K562 (cell line): ENCODE data around the gene PSMD9. TPM values are rescaled to one million over a fixed set of nuclear protein-coding genes. Genes with fewer than 3 reads are reported as not detected.
A peak's percentile ranks its signal among the peaks of the same experiment; 100 is the strongest.

Experiments
- ARHGAP35 ChIP-seq: fragments of 450-650 bp; IDR thresholded peaks from 2 replicates; pipeline ENCODE4 v1.6.1; 2018; ENCODE audit not compliant: partially characterized antibody
- BRD4 ChIP-seq: fragments of 200-600 bp; sonication (generic); IDR thresholded peaks from 2 replicates; pipeline ENCODE4 v1.6.1; 2017; ENCODE audit warnings: inconsistent platforms
- CBX1 ChIP-seq: sonication (generic); IDR thresholded peaks from 2 replicates; pipeline ENCODE4 v1.6.1; 2016; ENCODE audit warnings: antibody characterized with exemption, low read depth, mild to moderate bottlenecking
- CBX3 ChIP-seq, 2 experiments: IDR thresholded peaks; 1 replicate in 1 of 2; 2 replicates in 1 of 2; pipeline ENCODE4 v1.6.1; 2012; ENCODE audit warnings: inconsistent platforms in 2 of 2, low read length in 2 of 2, borderline replicate concordance in 1 of 2, control low read depth in 1 of 2
- LEF1 ChIP-seq: fragments of 450-650 bp; IDR thresholded peaks from 2 replicates; pipeline ENCODE4 v1.6.1; 2016; ENCODE audit warnings: mild to moderate bottlenecking
- MEIS2 ChIP-seq: fragments of 450-650 bp; IDR thresholded peaks from 2 replicates; pipeline ENCODE4 v1.6.1; 2014; ENCODE audit warnings: mild to moderate bottlenecking; ENCODE audit not compliant: partially characterized antibody
- MLLT1 ChIP-seq, 2 experiments: fragments of 450-650 bp; IDR thresholded peaks; 2 replicates each; pipeline ENCODE4 v1.6.1; 2016
- MYBL2 ChIP-seq, 2 experiments: fragments of 450-650 bp in 1 of 2; sonication (generic) in 1 of 2; formaldehyde crosslinking in 1 of 2; IDR thresholded peaks; 2 replicates each; pipeline versions ENCODE4 v1.6.1 to v1.8.1; 2017 to 2022; ENCODE audit warnings: borderline replicate concordance in 1 of 2, inconsistent platforms in 1 of 2, low read depth in 1 of 2, mild to moderate bottlenecking in 1 of 2, missing genetic modification reagents in 1 of 2, moderate library complexity in 1 of 2
- MYC ChIP-seq, 2 experiments: fragments of 250-450 bp in 1 of 2; sonication (Bioruptor Pico) in 1 of 2; IDR thresholded peaks; 2 replicates each; pipeline versions ENCODE4 v1.5.1 to v1.6.1; 2012 to 2021; ENCODE audit warnings: low read depth in 2 of 2, borderline replicate concordance in 1 of 2, improper control_type of control experiment in 1 of 2, low read length in 1 of 2, mild to moderate bottlenecking in 1 of 2, moderate library complexity in 1 of 2
- RBFOX2 ChIP-seq: fragments of 200-400 bp; formaldehyde crosslinking; IDR thresholded peaks from 2 replicates; pipeline ENCODE4 v1.6.1; 2017; ENCODE audit warnings: low read depth, mild to moderate bottlenecking, low read length, moderate library complexity
- RCOR1 ChIP-seq, 2 experiments: IDR thresholded peaks; 2 replicates each; pipeline ENCODE4 v1.6.1; 2012; ENCODE audit warnings: low read depth in 2 of 2, low read length in 2 of 2, borderline replicate concordance in 1 of 2, improper control_type of control experiment in 1 of 2
- RERE ChIP-seq: sonication (generic); formaldehyde crosslinking; IDR thresholded peaks from 2 replicates; pipeline ENCODE4 v1.8.0; 2023; ENCODE audit warnings: missing genetic modification reagents, mild to moderate bottlenecking, borderline replicate concordance
- SRF ChIP-seq, 2 experiments: fragments of 250-450, 450-650 bp in 1 of 2; sonication (Bioruptor Pico) in 1 of 2; sonication (generic) in 1 of 2; formaldehyde crosslinking; IDR thresholded peaks; 2 replicates each; pipeline versions ENCODE4 v1.5.0 to v1.5.1; 2020 to 2022; ENCODE audit warnings: mild to moderate bottlenecking in 1 of 2, missing genetic modification reagents in 1 of 2
- TCF7 ChIP-seq: sonication (generic); IDR thresholded peaks from 2 replicates; pipeline ENCODE4 v1.6.1; 2016; ENCODE audit warnings: antibody characterized with exemption, borderline replicate concordance
- ZEB2 ChIP-seq: fragments of 450-650 bp; IDR thresholded peaks from 2 replicates; pipeline ENCODE4 v1.6.1; 2016
- ZFP1 ChIP-seq: fragments of 450-650 bp; formaldehyde crosslinking; IDR thresholded peaks from 2 replicates; pipeline ENCODE4 v1.4.0; 2020; ENCODE audit warnings: mild to moderate bottlenecking, mixed read lengths
- ZNF224 ChIP-seq: sonication (generic); formaldehyde crosslinking; IDR thresholded peaks from 2 replicates; pipeline ENCODE4 v1.8.0; 2022; ENCODE audit warnings: mild to moderate bottlenecking, missing genetic modification reagents
- polyA plus RNA-seq, 8 experiments: library from polyadenylated mRNA; depleted of rRNA in 4 of 8; stranded (reverse) in 5 of 8; unstranded in 3 of 8; fragments of >200 nt; fragmentation: Nextera tagmentation in 2 of 8; fragmentation: Illumina TruSeq in 1 of 8; extraction: Ambion mirVana in 2 of 8; extraction: Trizol in 1 of 8; gene quantifications; 2 replicates each; pipeline versions ENCODE4 v1.2.1 to v1.2.3, GENCODE V29; 2011 to 2014; ENCODE audit warnings: inconsistent platforms in 1 of 8, missing spikeins in 1 of 8
- total RNA-seq, 7 experiments: library from RNA; depleted of rRNA in 6 of 7; stranded (reverse); fragments of >200 nt in 6 of 7; fragmentation: Illumina TruSeq in 2 of 7; extraction: Trizol in 2 of 7; gene quantifications; 2 replicates each; pipeline versions ENCODE4 v1.2.1 to v1.2.3, GENCODE V29; 2011 to 2021; ENCODE audit warnings: low replicate concordance in 1 of 7
- TF ChIP-seq, protein P1 (sequence below): sonication (generic); formaldehyde crosslinking; IDR thresholded peaks from 2 replicates; pipeline ENCODE4 v1.4.0; 2020; ENCODE audit warnings: mild to moderate bottlenecking, missing genetic modification reagents

Gene PSMD9
- total and polyA plus RNA-seq, 9 of the 15 experiments (the other 6 are each of a cell fraction or from before 2014, with no cell fraction given): 12.2 to 143 (median 61.3) TPM

- TF ChIP-seq MYC (IDR thresholded peaks at IDR 0.05; ENCODE audit: low read depth, low read length) (peak; percentile 21; the same call in 1 of the 2 replicates), MYC (CRISPR knock-in tag; IDR thresholded peaks at IDR 0.05; ENCODE audit: borderline replicate concordance, low read depth) (no peak), SRF (CRISPR knock-in tag; IDR thresholded peaks at IDR 0.05) (no peak), MLLT1 (IDR thresholded peaks at IDR 0.05) (0 out of 4 replicates have a peak, but pooled peaks of 1 of the 2 experiments have one; percentile 12), RERE (no peak), ZFP1 (CRISPR knock-in tag) (no peak), CBX1 (no peak), MYBL2 (IDR thresholded peaks at IDR 0.05; ENCODE audit: low read depth) (no peak), MYBL2 (CRISPR knock-in tag; IDR thresholded peaks at IDR 0.05; ENCODE audit: borderline replicate concordance) (no peak), CBX3 (IDR thresholded peaks at IDR 0.05; ENCODE audit: borderline replicate concordance in 1 of 2, low read length in 2 of 2) (no peak), MEIS2 (no peak), BRD4 (no peak), RBFOX2 (no peak), LEF1 (0 out of 2 replicates have a peak, but pooled peaks have one; percentile 24), TCF7 (no peak), ARHGAP35 (no peak), ZNF224 (CRISPR knock-in tag) (no peak), RCOR1 (IDR thresholded peaks at IDR 0.05; ENCODE audit: borderline replicate concordance in 1 of 2, low read depth in 2 of 2, low read length in 2 of 2) (no peak), ZEB2 (no peak)
- TF ChIP-seq, protein P1, sequence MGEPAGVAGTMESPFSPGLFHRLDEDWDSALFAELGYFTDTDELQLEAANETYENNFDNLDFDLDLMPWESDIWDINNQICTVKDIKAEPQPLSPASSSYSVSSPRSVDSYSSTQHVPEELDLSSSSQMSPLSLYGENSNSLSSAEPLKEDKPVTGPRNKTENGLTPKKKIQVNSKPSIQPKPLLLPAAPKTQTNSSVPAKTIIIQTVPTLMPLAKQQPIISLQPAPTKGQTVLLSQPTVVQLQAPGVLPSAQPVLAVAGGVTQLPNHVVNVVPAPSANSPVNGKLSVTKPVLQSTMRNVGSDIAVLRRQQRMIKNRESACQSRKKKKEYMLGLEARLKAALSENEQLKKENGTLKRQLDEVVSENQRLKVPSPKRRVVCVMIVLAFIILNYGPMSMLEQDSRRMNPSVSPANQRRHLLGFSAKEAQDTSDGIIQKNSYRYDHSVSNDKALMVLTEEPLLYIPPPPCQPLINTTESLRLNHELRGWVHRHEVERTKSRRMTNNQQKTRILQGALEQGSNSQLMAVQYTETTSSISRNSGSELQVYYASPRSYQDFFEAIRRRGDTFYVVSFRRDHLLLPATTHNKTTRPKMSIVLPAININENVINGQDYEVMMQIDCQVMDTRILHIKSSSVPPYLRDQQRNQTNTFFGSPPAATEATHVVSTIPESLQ (CRISPR knock-in tag): no peak
These were observed 48.4 kb upstream of the PSMD9 start (continued) for GRCh38 chr12:121839993-121840761.
